Tibial artery (tissue), 4 donors: ENCODE measurements around the gene BMPR2.
"Not testable (repeated sequence)": the region's sequence is repeated elsewhere in the genome, so short reads cannot be mapped to it uniquely, and the experiment has no call there.

Source experiments
- DNase-seq, 2 donors: peaks; one replicate each; pipeline ENCODE4 v3.0.0-alpha.2; 2019
- H3K27ac ChIP-seq, 2 donors: fragments of 200-600 bp; sonication (generic) in 1 of 2; 1 replicate in 1 of 2; 2 replicates in 1 of 2; pipeline ENCODE4 v1.5.1; 2018 to 2019; ENCODE audit warnings: mild to moderate bottlenecking in 1 of 2
- H3K27me3 ChIP-seq, 2 donors: fragments of 200-600 bp; sonication (generic) in 1 of 2; one replicate each; pipeline versions ENCODE4 v1.5.1 to v1.6.0; 2016 to 2019
- H3K36me3 ChIP-seq, 3 donors: fragments of 200-600 bp; sonication (generic) in 2 of 3; one replicate each; pipeline ENCODE4 v1.5.1; 2016 to 2019; ENCODE audit warnings: mild to moderate bottlenecking in 2 of 3
- H3K4me1 ChIP-seq, 4 donors: fragments of 200-600 bp; sonication (generic) in 2 of 4; 1 replicate in 3 of 4; 2 replicates in 1 of 4; pipeline ENCODE4 v1.5.1; 2016 to 2019
- H3K4me3 ChIP-seq, 2 donors: fragments of 200-600 bp; sonication (generic) in 1 of 2; 1 replicate in 1 of 2; 2 replicates in 1 of 2; pipeline ENCODE4 v1.5.1; 2018 to 2019; ENCODE audit warnings: mild to moderate bottlenecking in 2 of 2
- H3K9me3 ChIP-seq, 3 donors: fragments of 200-600 bp; sonication (generic) in 1 of 3; one replicate each; pipeline ENCODE4 v1.5.1; 2016 to 2019
- CTCF ChIP-seq, 2 experiments: fragments of 200-600 bp in 1 of 2; fragments of 450-650 bp in 1 of 2; IDR thresholded peaks; one replicate each; pipeline ENCODE4 v1.5.1; 2017 to 2019; ENCODE audit warnings: antibody characterized with exemption in 2 of 2, mild to moderate bottlenecking in 1 of 2, moderate library complexity in 1 of 2
- intact Hi-C: fragments of 100-400 bp; cut with DNase I; formaldehyde crosslinking; loops from one replicate; pipeline ENCODE4 v1.15.0; 2023; ENCODE audit warnings: low total_unique reads

The BMPR2 gene

GRCh38 chr2:202360646-202361045 lies 15.5 kb upstream of the BMPR2 start:
- no peaks in the 10 kb centered on the region for H3K9me3 ChIP-seq
- no peak for DNase-seq
- intact Hi-C loops = no loop called here
- no peak overlapping the region for H3K27ac ChIP-seq
- no peak overlapping the region for H3K4me3 ChIP-seq
- no peaks in the 10 kb centered on the region for H3K36me3 ChIP-seq
- no peaks in the 10 kb centered on the region for H3K27me3 ChIP-seq
- no peaks in the 10 kb centered on the region for H3K4me1 ChIP-seq
- no peak for TF ChIP-seq CTCF (IDR thresholded peaks at IDR 0.05)

- no peak overlapping the region for H3K4me3 ChIP-seq
- TF ChIP-seq CTCF (IDR thresholded peaks at IDR 0.05) = no peak
- intact Hi-C loops = no loop called here
- no peaks in the 10 kb centered on the region for H3K9me3 ChIP-seq
- H3K27ac ChIP-seq = no peak overlapping the region
- no peaks in the 10 kb centered on the region for H3K27me3 ChIP-seq
- no peaks in the 10 kb centered on the region for H3K4me1 ChIP-seq
- no peaks in the 10 kb centered on the region for H3K36me3 ChIP-seq
- no peak for DNase-seq
Measured at GRCh38 chr2:202361108-202361507, 15.0 kb upstream of the BMPR2 start.

- no peak for TF ChIP-seq CTCF (IDR thresholded peaks at IDR 0.05)
- no peaks in the 10 kb centered on the region for H3K36me3 ChIP-seq
- H3K27ac ChIP-seq = no peak overlapping the region
- H3K4me1 ChIP-seq = peaks cover 0 to 8% (median 5%) of the 10 kb centered on the region in 4 donors
- no peak overlapping the region for H3K4me3 ChIP-seq
- no peaks in the 10 kb centered on the region for H3K9me3 ChIP-seq
- DNase-seq = no peak
- intact Hi-C loops = loop anchor here (10.0 kb wide), 1 partner anchor 99 kb away; no protein-coding TSS in a partner anchor
- no peaks in the 10 kb centered on the region for H3K27me3 ChIP-seq
Measured at GRCh38 chr2:202373490-202373889, 2.6 kb upstream of the BMPR2 start.

GRCh38 chr2:202374383-202374782 lies 1.7 kb upstream of the BMPR2 start:
- H3K27me3 ChIP-seq, H3K36me3 ChIP-seq, DNase-seq, H3K9me3 ChIP-seq: not testable (repeated sequence)
- H3K4me3 ChIP-seq = peak overlapping the region in 1 of 2 donors; percentile 98
- peaks cover 0 to 11% (median 5%) of the 10 kb centered on the region in 4 donors for H3K4me1 ChIP-seq
- peak overlapping the region; percentile 96 to 97 for H3K27ac ChIP-seq
- intact Hi-C loops = loop anchor here (10.0 kb wide), 1 partner anchor 100 kb away; no protein-coding TSS in a partner anchor

- peak overlapping the region; percentile 87 to 98 for H3K4me3 ChIP-seq
- H3K9me3 ChIP-seq = no peaks in the 10 kb centered on the region
- peaks cover 0 to 17% (median 8%) of the 10 kb centered on the region in 4 donors for H3K4me1 ChIP-seq
- intact Hi-C loops = loop anchor here (5.0 to 10.0 kb wide), 2 partner anchors 100 to 343 kb away; partner anchors contain the start of gene FZD7
- peak; percentile 52 to 79 for DNase-seq
- no peaks in the 10 kb centered on the region for H3K27me3 ChIP-seq
- H3K36me3 ChIP-seq = no peaks in the 10 kb centered on the region
- peak overlapping the region; percentile 96 to 97 for H3K27ac ChIP-seq
- no peak for TF ChIP-seq CTCF (IDR thresholded peaks at IDR 0.05)
Measured at GRCh38 chr2:202375033-202375608, 1.0 kb upstream of the BMPR2 start.

- DNase-seq = peak; percentile 41 to 76
- Histone ChIP-seq H3K36me3 (no peaks in the 10 kb centered on the region), H3K4me3 (peak overlapping the region; percentile 87 to 98), H3K9me3 (no peaks in the 10 kb centered on the region), H3K27me3 (no peaks in the 10 kb centered on the region), H3K4me1 (peaks cover 0 to 26% (median 18%) of the 10 kb centered on the region in 4 donors), H3K27ac (peak overlapping the region; percentile 96 to 97)
- intact Hi-C loops = loop anchor here (5.0 to 10.0 kb wide), 2 partner anchors 102 to 344 kb away; partner anchors contain the start of gene FZD7
- no peak for TF ChIP-seq CTCF (IDR thresholded peaks at IDR 0.05)
Measured at GRCh38 chr2:202376460-202377206, 506 bp downstream of the BMPR2 start.
